GM06990 (cell line): ENCODE measurements around the gene TOR3A.

Experiments used
- DNase-seq: peaks from one replicate; pipeline ENCODE4 v3.0.0-alpha.2; 2011; ENCODE audit not compliant: insufficient read length; ENCODE audit errors: extremely low read depth
- H3K27me3 ChIP-seq: replicated peaks from 2 replicates; pipeline ENCODE4 v1.6.0; 2011; ENCODE audit warnings: low read length; ENCODE audit not compliant: control insufficient read depth, insufficient read depth
- H3K36me3 ChIP-seq: 2 replicates; pipeline ENCODE4 v1.5.1; 2011; ENCODE audit warnings: low read length; ENCODE audit not compliant: control insufficient read depth, insufficient read depth
- H3K4me3 ChIP-seq: replicated peaks from 2 replicates; pipeline ENCODE4 v1.5.1; 2011; ENCODE audit warnings: low read depth, mild to moderate bottlenecking, control low read depth, low read length
- CTCF ChIP-seq: IDR thresholded peaks from 2 replicates; pipeline ENCODE4 v1.5.1; 2011; ENCODE audit warnings: low read length, control low read depth, mild to moderate bottlenecking, inconsistent platforms; ENCODE audit not compliant: insufficient read depth, poor library complexity, severe bottlenecking

The TOR3A gene

GRCh38 chr1:179048339-179049124 is 33.3 kb upstream of the TOR3A start:
- no peak for DNase-seq
- Histone ChIP-seq H3K4me3 (no peak overlapping the region), H3K27me3 (no peaks in the 10 kb centered on the region), H3K36me3 (no peaks in the 10 kb centered on the region; the same call in 1 of the 2 replicates)
- no peak for TF ChIP-seq CTCF

- no peak for TF ChIP-seq CTCF
- Histone ChIP-seq H3K4me3 (no peak overlapping the region), H3K27me3 (no peaks in the 10 kb centered on the region), H3K36me3 (no peaks in the 10 kb centered on the region; the same call in 1 of the 2 replicates)
- DNase-seq: no peak
Observed at GRCh38 chr1:179052776-179053175, 29.1 kb upstream of the TOR3A start.

GRCh38 chr1:179053486-179053885 is 28.4 kb upstream of the TOR3A start:
- no peak for TF ChIP-seq CTCF
- DNase-seq: no peak
- Histone ChIP-seq H3K4me3 (no peak overlapping the region), H3K27me3 (no peaks in the 10 kb centered on the region), H3K36me3 (no peaks in the 10 kb centered on the region; the same call in 1 of the 2 replicates)

- H3K4me3 ChIP-seq: no peak overlapping the region
- TF ChIP-seq CTCF: no peak
- no peaks in the 10 kb centered on the region; the same call in 1 of the 2 replicates for H3K36me3 ChIP-seq
- no peak for DNase-seq
- H3K27me3 ChIP-seq: no peaks in the 10 kb centered on the region
Observed at GRCh38 chr1:179055937-179056336, 25.9 kb upstream of the TOR3A start.

- Histone ChIP-seq H3K36me3 (no peaks in the 10 kb centered on the region), H3K27me3 (no peaks in the 10 kb centered on the region), H3K4me3 (no peak overlapping the region)
- no peak for TF ChIP-seq CTCF
- DNase-seq: no peak
Observed at GRCh38 chr1:179058487-179059483, 23.1 kb upstream of the TOR3A start.
